H9 (cell line): ENCODE data around the gene PQBP1. TPM values are rescaled to one million over a fixed set of nuclear protein-coding genes. Genes with fewer than 3 reads are reported as not detected.

Experiments
- DNase-seq: peaks from one replicate; pipeline ENCODE4 v3.0.0-alpha.2; 2017
- H2AFZ ChIP-seq: one replicate; pipeline ENCODE4 v1.6.1; 2013; ENCODE audit warnings: mild to moderate bottlenecking, low read length, control low read depth, moderate library complexity
- H2AK5ac ChIP-seq: 2 replicates; pipeline ENCODE4 v1.6.1; 2013; ENCODE audit warnings: low read length, control low read depth, mixed read lengths; ENCODE audit not compliant: insufficient read length
- H2BK120ac ChIP-seq: one replicate; pipeline ENCODE4 v1.6.1; 2013; ENCODE audit warnings: low read depth, mild to moderate bottlenecking, low read length, control low read depth, inconsistent platforms; ENCODE audit not compliant: poor library complexity, severe bottlenecking
- H2BK12ac ChIP-seq: 2 replicates; pipeline ENCODE4 v1.6.1; 2013; ENCODE audit warnings: low read length, control low read depth, mixed read lengths, low read depth; ENCODE audit not compliant: insufficient read length
- H2BK15ac ChIP-seq: 2 replicates; pipeline ENCODE4 v1.6.1; 2013; ENCODE audit warnings: low read depth, low read length, control low read depth
- H2BK20ac ChIP-seq: one replicate; pipeline ENCODE4 v1.6.1; 2013; ENCODE audit warnings: low read depth, mild to moderate bottlenecking, low read length, control low read depth, inconsistent platforms; ENCODE audit not compliant: poor library complexity, severe bottlenecking
- H2BK5ac ChIP-seq: 2 replicates; pipeline ENCODE4 v1.6.1; 2013; ENCODE audit warnings: low read length, control low read depth, mixed read lengths; ENCODE audit not compliant: insufficient read length
- H3K14ac ChIP-seq: 2 replicates; pipeline ENCODE4 v1.6.1; 2013; ENCODE audit warnings: low read length, control low read depth; ENCODE audit not compliant: insufficient read depth
- H3K18ac ChIP-seq: 2 replicates; pipeline ENCODE4 v1.6.1; 2013; ENCODE audit warnings: low read depth, mild to moderate bottlenecking, mixed read lengths, low read length, control low read depth; ENCODE audit not compliant: insufficient read length
- H3K23ac ChIP-seq: 2 replicates; pipeline ENCODE4 v1.6.1; 2013; ENCODE audit warnings: low read length, control low read depth, mixed read lengths, low read depth; ENCODE audit not compliant: insufficient read length
- H3K23me2 ChIP-seq: 2 replicates; pipeline ENCODE4 v1.6.1; 2013; ENCODE audit warnings: low read depth, mild to moderate bottlenecking, mixed read lengths, low read length, control low read depth; ENCODE audit not compliant: insufficient read length, poor library complexity, severe bottlenecking
- H3K27ac ChIP-seq: 2 replicates; pipeline ENCODE4 v1.5.1; 2013; ENCODE audit warnings: low read length, control low read depth, mixed read lengths, low read depth; ENCODE audit not compliant: insufficient read length
- H3K27me3 ChIP-seq: 2 replicates; pipeline ENCODE4 v1.6.1; 2013; ENCODE audit warnings: low read length, control low read depth, inconsistent platforms; ENCODE audit not compliant: insufficient read depth
- H3K4ac ChIP-seq: 2 replicates; pipeline ENCODE4 v1.6.1; 2013; ENCODE audit warnings: low read depth, mild to moderate bottlenecking, control low read depth, inconsistent platforms, low read length, moderate library complexity
- H3K4me1 ChIP-seq: 2 replicates; pipeline ENCODE4 v1.6.1; 2013; ENCODE audit warnings: low read length, control low read depth, inconsistent platforms; ENCODE audit not compliant: insufficient read depth
- H3K4me2 ChIP-seq: 2 replicates; pipeline ENCODE4 v1.6.1; 2013; ENCODE audit warnings: low read length, control low read depth, mixed read lengths; ENCODE audit not compliant: insufficient read length, insufficient read depth
- H3K56ac ChIP-seq: 2 replicates; pipeline ENCODE4 v1.6.1; 2013; ENCODE audit warnings: low read depth, mild to moderate bottlenecking, mixed read lengths, low read length, control low read depth; ENCODE audit not compliant: insufficient read length
- H3K79me1 ChIP-seq: 2 replicates; pipeline ENCODE4 v1.6.1; 2013; ENCODE audit warnings: low read depth, mild to moderate bottlenecking, moderate library complexity, low read length, control low read depth, inconsistent platforms; ENCODE audit not compliant: insufficient read depth, poor library complexity, severe bottlenecking
- H3K79me2 ChIP-seq: 2 replicates; pipeline ENCODE4 v1.6.1; 2013; ENCODE audit warnings: low read length, control low read depth, inconsistent platforms; ENCODE audit not compliant: insufficient read depth
- H3K9ac ChIP-seq: 2 replicates; pipeline ENCODE4 v1.6.1; 2013; ENCODE audit warnings: low read length, control low read depth, mixed read lengths; ENCODE audit not compliant: insufficient read length; ENCODE audit errors: extremely low read depth
- H3K9me3 ChIP-seq: one replicate; pipeline ENCODE4 v1.6.1; 2013; ENCODE audit warnings: low read depth, low read length, inconsistent platforms; ENCODE audit not compliant: control insufficient read depth
- H3T11ph ChIP-seq: one replicate; pipeline ENCODE4 v1.6.1; 2013; ENCODE audit warnings: mild to moderate bottlenecking, low read length, control low read depth, inconsistent platforms
- H4K20me1 ChIP-seq: one replicate; pipeline ENCODE4 v1.6.1; 2013; ENCODE audit not compliant: control insufficient read depth, insufficient read length, insufficient read depth
- H4K5ac ChIP-seq: 2 replicates; pipeline ENCODE4 v1.6.1; 2013; ENCODE audit warnings: low read depth, mild to moderate bottlenecking, mixed read lengths, low read length, control low read depth; ENCODE audit not compliant: insufficient read length
- H4K8ac ChIP-seq: replicated peaks from 2 replicates; pipeline ENCODE4 v1.6.1; 2013; ENCODE audit warnings: low read length, control low read depth, mixed read lengths, low read depth; ENCODE audit not compliant: insufficient read length
- H4K91ac ChIP-seq: 2 replicates; pipeline ENCODE4 v1.6.1; 2013; ENCODE audit warnings: low read depth, mild to moderate bottlenecking, moderate library complexity, mixed read lengths, low read length, control low read depth; ENCODE audit not compliant: insufficient read length
- H3K27ac Mint-ChIP-seq, 3 experiments: 2 replicates in 2 of 3; 3 replicates in 1 of 3; pipeline ENCODE4 v1.8.0; 2020 to 2021; ENCODE audit warnings: mixed read lengths in 3 of 3, mild to moderate bottlenecking in 1 of 3, moderate library complexity in 1 of 3
- H3K27me3 Mint-ChIP-seq: 2 replicates; pipeline ENCODE4 v1.8.0; 2021; ENCODE audit warnings: low read depth, mild to moderate bottlenecking, moderate library complexity, mixed read lengths
- H3K36me3 Mint-ChIP-seq, 3 experiments: 2 replicates in 2 of 3; 3 replicates in 1 of 3; pipeline ENCODE4 v1.8.0; 2020 to 2021; ENCODE audit warnings: low read depth in 3 of 3, mixed read lengths in 3 of 3; ENCODE audit not compliant: insufficient read depth in 1 of 3
- H3K4me1 Mint-ChIP-seq, 2 experiments: 2 replicates each; pipeline ENCODE4 v1.8.0; 2020; ENCODE audit warnings: mixed read lengths in 2 of 2
- H3K4me3 Mint-ChIP-seq, 2 experiments: 2 replicates in 1 of 2; 3 replicates in 1 of 2; pipeline ENCODE4 v1.8.0; 2020 to 2021; ENCODE audit warnings: mild to moderate bottlenecking in 2 of 2, mixed read lengths in 2 of 2, moderate library complexity in 1 of 2
- H3K9me3 Mint-ChIP-seq, 2 experiments: 2 replicates in 1 of 2; 3 replicates in 1 of 2; pipeline ENCODE4 v1.8.0; 2020; ENCODE audit warnings: mild to moderate bottlenecking in 2 of 2, mixed read lengths in 2 of 2, moderate library complexity in 1 of 2
- WGBS: extraction: QIAGEN DNeasy Blood & Tissue Kit; methylation state at CpG from one replicate; pipeline ENCODE4 v1.1.7; 2013; ENCODE audit warnings: missing lambda C conversion rate, low lambda C conversion rate, mixed read lengths; ENCODE audit not compliant: insufficient read length; ENCODE audit errors: extremely low coverage; 5-methylcytosine and 5-hydroxymethylcytosine counted together
- total RNA-seq: library from RNA; stranded (reverse); gene quantifications from 2 replicates; pipeline ENCODE4 v1.2.1, GENCODE V29; 2021
- TF ChIP-seq, protein P1 (sequence below): fragments of 200-600 bp; sonication (generic); conservative IDR thresholded peaks from 3 replicates; pipeline ENCODE4 v1.8.0; 2021; ENCODE audit warnings: antibody characterized with exemption, mild to moderate bottlenecking

PQBP1 gene
- total RNA-seq, 1 experiment from 2014 or later, result 87.9 TPM

GRCh38 chrX:48927736-48928382, 30.1 kb downstream of the PQBP1 start:
- peak overlapping the region; percentile 51 to 73 for H3K4me3 Mint-ChIP-seq
- H3K27ac Mint-ChIP-seq, result peak overlapping the region; percentile 96 to 100 (median 99)
- WGBS, result no CpG with 5 or more reads among the region's 2 CpGs
- H2AK5ac ChIP-seq, result no peak overlapping the region
- H3K9me3 ChIP-seq, result no peaks in the 10 kb centered on the region
- H4K5ac ChIP-seq, result no peak overlapping the region
- H2BK20ac ChIP-seq, result no peak overlapping the region
- H4K20me1 ChIP-seq, result no peaks in the 10 kb centered on the region
- H4K8ac ChIP-seq, result no peak overlapping the region
- no peak overlapping the region for H3K4ac ChIP-seq
- no peak overlapping the region for H3K18ac ChIP-seq
- H2AFZ ChIP-seq, result no peak overlapping the region
- H3K56ac ChIP-seq, result no peak overlapping the region
- peaks cover 25 to 32% of the 10 kb centered on the region in 2 experiments for H3K4me1 Mint-ChIP-seq
- H2BK15ac ChIP-seq, result no peak overlapping the region
- TF ChIP-seq, protein P1, sequence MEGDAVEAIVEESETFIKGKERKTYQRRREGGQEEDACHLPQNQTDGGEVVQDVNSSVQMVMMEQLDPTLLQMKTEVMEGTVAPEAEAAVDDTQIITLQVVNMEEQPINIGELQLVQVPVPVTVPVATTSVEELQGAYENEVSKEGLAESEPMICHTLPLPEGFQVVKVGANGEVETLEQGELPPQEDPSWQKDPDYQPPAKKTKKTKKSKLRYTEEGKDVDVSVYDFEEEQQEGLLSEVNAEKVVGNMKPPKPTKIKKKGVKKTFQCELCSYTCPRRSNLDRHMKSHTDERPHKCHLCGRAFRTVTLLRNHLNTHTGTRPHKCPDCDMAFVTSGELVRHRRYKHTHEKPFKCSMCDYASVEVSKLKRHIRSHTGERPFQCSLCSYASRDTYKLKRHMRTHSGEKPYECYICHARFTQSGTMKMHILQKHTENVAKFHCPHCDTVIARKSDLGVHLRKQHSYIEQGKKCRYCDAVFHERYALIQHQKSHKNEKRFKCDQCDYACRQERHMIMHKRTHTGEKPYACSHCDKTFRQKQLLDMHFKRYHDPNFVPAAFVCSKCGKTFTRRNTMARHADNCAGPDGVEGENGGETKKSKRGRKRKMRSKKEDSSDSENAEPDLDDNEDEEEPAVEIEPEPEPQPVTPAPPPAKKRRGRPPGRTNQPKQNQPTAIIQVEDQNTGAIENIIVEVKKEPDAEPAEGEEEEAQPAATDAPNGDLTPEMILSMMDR, result no peak
- peak overlapping the region; percentile 88 for H2BK5ac ChIP-seq
- no peak overlapping the region for H3T11ph ChIP-seq
- no peak overlapping the region for H2BK120ac ChIP-seq
- no peak overlapping the region for H3K23ac ChIP-seq
- H3K79me1 ChIP-seq, result peaks cover 3% of the 10 kb centered on the region
- peak overlapping the region; percentile 79 for H3K4me2 ChIP-seq
- H4K91ac ChIP-seq, result no peak overlapping the region
- no peaks in the 10 kb centered on the region for H3K27me3 Mint-ChIP-seq
- H3K9ac ChIP-seq, result no peak overlapping the region
- peaks cover 12% of the 10 kb centered on the region; the same call in 1 of the 2 replicates for H3K4me1 ChIP-seq
- peak overlapping the region; percentile 65 for H2BK12ac ChIP-seq
- peaks cover 59 to 68% of the 10 kb centered on the region in 2 experiments for H3K9me3 Mint-ChIP-seq
- H3K36me3 Mint-ChIP-seq, result peaks cover 34 to 53% (median 48%) of the 10 kb centered on the region in 3 experiments
- peak; percentile 77 for DNase-seq
- H3K79me2 ChIP-seq, result peaks cover 5% of the 10 kb centered on the region; the same call in 1 of the 2 replicates
- H3K14ac ChIP-seq, result no peak overlapping the region
- peak overlapping the region; percentile 99 for H3K27ac ChIP-seq
- no peaks in the 10 kb centered on the region for H3K27me3 ChIP-seq
- H3K23me2 ChIP-seq, result peaks cover 4% of the 10 kb centered on the region
